ENCODE results near the gene BHMT2. TPM values are rescaled to one million over a fixed set of nuclear protein-coding genes. Genes with fewer than 3 reads are reported as not detected.

BHMT2 gene
- total and polyA plus RNA-seq, 2 experiments from 2014 or later = 1.7 to 1.9 TPM

DNA sequence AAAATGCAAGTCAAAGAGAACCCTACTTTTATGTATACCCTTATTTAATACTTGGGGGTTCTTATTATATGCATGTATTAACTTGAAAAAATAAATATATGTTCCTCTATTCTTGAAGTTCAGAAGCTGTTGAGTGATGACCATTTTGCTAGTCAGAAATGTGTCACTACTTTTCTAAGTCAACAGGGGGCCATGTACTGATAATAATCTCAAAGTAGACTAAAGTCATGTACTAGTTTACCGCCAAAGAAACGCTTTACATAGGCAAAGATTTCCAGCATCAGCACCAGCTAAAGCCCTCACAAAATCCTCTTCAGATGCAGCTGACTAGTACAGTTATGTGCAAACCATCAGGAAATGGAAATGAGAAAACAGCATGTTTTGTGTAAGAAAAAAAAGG is 36.3 kb downstream of the BHMT2 start:
- H3K4me3 ChIP-seq = no peak overlapping the region
- ATAC-seq = no peak
- no peak overlapping the region for H3K4me2 ChIP-seq
- H3K27me3 ChIP-seq (ENCODE audit: insufficient read depth) = peaks cover 9% of the 10 kb centered on the region
- H3K79me2 ChIP-seq (replicated peaks; ENCODE audit: insufficient read depth) = no peaks in the 10 kb centered on the region
- H3K27me3 Mint-ChIP-seq (ENCODE audit: insufficient read depth, low read depth, poor library complexity) = peaks cover 4% of the 10 kb centered on the region
- H3K4me1 Mint-ChIP-seq = no peaks in the 10 kb centered on the region; the same call in 2 of the 3 replicates
- TF ChIP-seq CTCF (conservative IDR thresholded peaks at IDR 0.05; ENCODE audit: low read depth in 2 of 2) (no peak), ZNF114 (CRISPR knock-in tag; IDR thresholded peaks at IDR 0.05) (no peak), NANOG (IDR thresholded peaks at IDR 0.05; ENCODE audit: borderline replicate concordance) (no peak), EZH2phosphoT487 (IDR thresholded peaks at IDR 0.05; ENCODE audit: unreplicated experiment) (no peak), ZNF331 (CRISPR knock-in tag; IDR thresholded peaks at IDR 0.05; ENCODE audit: low read depth) (no peak), CREB1 (CRISPR knock-in tag; IDR thresholded peaks at IDR 0.05; ENCODE audit: low read depth) (no peak), POLR2AphosphoS5 (IDR thresholded peaks at IDR 0.05; ENCODE audit: low read depth) (no peak), JUNB (IDR thresholded peaks at IDR 0.05; ENCODE audit: unreplicated experiment) (no peak), EZH2 (IDR thresholded peaks at IDR 0.05; ENCODE audit: low read depth, unreplicated experiment) (no peak), ETS1 (IDR thresholded peaks at IDR 0.05) (no peak), REST (IDR thresholded peaks at IDR 0.05; ENCODE audit: unreplicated experiment) (no peak), STAT1 (IDR thresholded peaks at IDR 0.05; ENCODE audit: unreplicated experiment) (no peak)
- TF ChIP-seq, protein P1, sequence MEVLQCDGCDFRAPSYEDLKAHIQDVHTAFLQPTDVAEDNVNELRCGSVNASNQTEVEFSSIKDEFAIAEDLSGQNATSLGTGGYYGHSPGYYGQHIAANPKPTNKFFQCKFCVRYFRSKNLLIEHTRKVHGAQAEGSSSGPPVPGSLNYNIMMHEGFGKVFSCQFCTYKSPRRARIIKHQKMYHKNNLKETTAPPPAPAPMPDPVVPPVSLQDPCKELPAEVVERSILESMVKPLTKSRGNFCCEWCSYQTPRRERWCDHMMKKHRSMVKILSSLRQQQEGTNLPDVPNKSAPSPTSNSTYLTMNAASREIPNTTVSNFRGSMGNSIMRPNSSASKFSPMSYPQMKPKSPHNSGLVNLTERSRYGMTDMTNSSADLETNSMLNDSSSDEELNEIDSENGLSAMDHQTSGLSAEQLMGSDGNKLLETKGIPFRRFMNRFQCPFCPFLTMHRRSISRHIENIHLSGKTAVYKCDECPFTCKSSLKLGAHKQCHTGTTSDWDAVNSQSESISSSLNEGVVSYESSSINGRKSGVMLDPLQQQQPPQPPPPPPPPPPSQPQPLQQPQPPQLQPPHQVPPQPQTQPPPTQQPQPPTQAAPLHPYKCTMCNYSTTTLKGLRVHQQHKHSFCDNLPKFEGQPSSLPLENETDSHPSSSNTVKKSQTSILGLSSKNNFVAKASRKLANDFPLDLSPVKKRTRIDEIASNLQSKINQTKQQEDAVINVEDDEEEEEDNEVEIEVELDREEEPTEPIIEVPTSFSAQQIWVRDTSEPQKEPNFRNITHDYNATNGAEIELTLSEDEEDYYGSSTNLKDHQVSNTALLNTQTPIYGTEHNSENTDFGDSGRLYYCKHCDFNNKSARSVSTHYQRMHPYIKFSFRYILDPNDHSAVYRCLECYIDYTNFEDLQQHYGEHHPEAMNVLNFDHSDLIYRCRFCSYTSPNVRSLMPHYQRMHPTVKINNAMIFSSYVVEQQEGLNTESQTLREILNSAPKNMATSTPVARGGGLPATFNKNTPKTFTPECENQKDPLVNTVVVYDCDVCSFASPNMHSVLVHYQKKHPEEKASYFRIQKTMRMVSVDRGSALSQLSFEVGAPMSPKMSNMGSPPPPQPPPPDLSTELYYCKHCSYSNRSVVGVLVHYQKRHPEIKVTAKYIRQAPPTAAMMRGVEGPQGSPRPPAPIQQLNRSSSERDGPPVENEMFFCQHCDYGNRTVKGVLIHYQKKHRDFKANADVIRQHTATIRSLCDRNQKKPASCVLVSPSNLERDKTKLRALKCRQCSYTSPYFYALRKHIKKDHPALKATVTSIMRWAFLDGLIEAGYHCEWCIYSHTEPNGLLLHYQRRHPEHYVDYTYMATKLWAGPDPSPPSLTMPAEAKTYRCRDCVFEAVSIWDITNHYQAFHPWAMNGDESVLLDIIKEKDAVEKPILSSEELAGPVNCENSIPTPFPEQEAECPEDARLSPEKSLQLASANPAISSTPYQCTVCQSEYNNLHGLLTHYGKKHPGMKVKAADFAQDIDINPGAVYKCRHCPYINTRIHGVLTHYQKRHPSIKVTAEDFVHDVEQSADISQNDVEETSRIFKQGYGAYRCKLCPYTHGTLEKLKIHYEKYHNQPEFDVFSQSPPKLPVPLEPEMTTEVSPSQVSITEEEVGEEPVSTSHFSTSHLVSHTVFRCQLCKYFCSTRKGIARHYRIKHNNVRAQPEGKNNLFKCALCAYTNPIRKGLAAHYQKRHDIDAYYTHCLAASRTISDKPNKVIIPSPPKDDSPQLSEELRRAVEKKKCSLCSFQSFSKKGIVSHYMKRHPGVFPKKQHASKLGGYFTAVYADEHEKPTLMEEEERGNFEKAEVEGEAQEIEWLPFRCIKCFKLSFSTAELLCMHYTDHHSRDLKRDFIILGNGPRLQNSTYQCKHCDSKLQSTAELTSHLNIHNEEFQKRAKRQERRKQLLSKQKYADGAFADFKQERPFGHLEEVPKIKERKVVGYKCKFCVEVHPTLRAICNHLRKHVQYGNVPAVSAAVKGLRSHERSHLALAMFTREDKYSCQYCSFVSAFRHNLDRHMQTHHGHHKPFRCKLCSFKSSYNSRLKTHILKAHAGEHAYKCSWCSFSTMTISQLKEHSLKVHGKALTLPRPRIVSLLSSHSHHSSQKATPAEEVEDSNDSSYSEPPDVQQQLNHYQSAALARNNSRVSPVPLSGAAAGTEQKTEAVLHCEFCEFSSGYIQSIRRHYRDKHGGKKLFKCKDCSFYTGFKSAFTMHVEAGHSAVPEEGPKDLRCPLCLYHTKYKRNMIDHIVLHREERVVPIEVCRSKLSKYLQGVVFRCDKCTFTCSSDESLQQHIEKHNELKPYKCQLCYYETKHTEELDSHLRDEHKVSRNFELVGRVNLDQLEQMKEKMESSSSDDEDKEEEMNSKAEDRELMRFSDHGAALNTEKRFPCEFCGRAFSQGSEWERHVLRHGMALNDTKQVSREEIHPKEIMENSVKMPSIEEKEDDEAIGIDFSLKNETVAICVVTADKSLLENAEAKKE (CRISPR knock-in tag; IDR thresholded peaks at IDR 0.05) = no peak
- no peaks in the 10 kb centered on the region for H3F3A ChIP-seq (replicated peaks; ENCODE audit: low read depth)
- DNase-seq (ENCODE audit: low spot score) = no peak
- no peak overlapping the region for H2AFZ ChIP-seq
- H3K27ac Mint-ChIP-seq = no peak overlapping the region
- H3K36me3 ChIP-seq (ENCODE audit: insufficient read depth) = peaks cover 4% of the 10 kb centered on the region; the same call in 1 of the 2 replicates
- H4K20me1 ChIP-seq (replicated peaks; ENCODE audit: insufficient read depth) = no peaks in the 10 kb centered on the region
- H3K36me3 Mint-ChIP-seq (ENCODE audit: low read depth) = peaks cover 7% of the 10 kb centered on the region
- no peaks in the 10 kb centered on the region for H3K9me2 ChIP-seq (ENCODE audit: insufficient read depth)
- peaks cover 17% of the 10 kb centered on the region for H3K9me3 Mint-ChIP-seq
- H3K27ac ChIP-seq (ENCODE audit: low read depth) = no peak overlapping the region
- no peak overlapping the region for H3K4me3 Mint-ChIP-seq
- H3K4me1 ChIP-seq (ENCODE audit: insufficient read depth) = no peaks in the 10 kb centered on the region
